Cardiac muscle cell (in vitro differentiated cells and primary cell): ENCODE data around the gene IFT22. TPM values are rescaled to one million over a fixed set of nuclear protein-coding genes. Genes with fewer than 3 reads are reported as not detected.
"Not testable (repeated sequence)": the region's sequence is repeated elsewhere in the genome, so short reads cannot be mapped to it uniquely, and the experiment has no call there.

ENCODE experiments used
- DNase-seq, 2 donors: peaks; one replicate each; pipeline versions ENCODE4 v3.0.0 to v3.0.0-alpha.2; 2010 to 2017; ENCODE audit warnings: low read depth in 1 of 2, low spot score in 1 of 2
- H3K27ac ChIP-seq: fragments of 200-600 bp; sonication (generic); 2 replicates; pipeline ENCODE4 v1.5.1; 2016
- H3K27me3 ChIP-seq: fragments of 200-600 bp; sonication (generic); 2 replicates; pipeline ENCODE4 v1.6.0; 2016; ENCODE audit warnings: control low read depth
- H3K36me3 ChIP-seq: fragments of 200-600 bp; sonication (generic); 2 replicates; pipeline ENCODE4 v1.5.1; 2016; ENCODE audit warnings: control low read depth
- H3K4me1 ChIP-seq: fragments of 200-600 bp; sonication (generic); 2 replicates; pipeline ENCODE4 v1.8.1; 2017; ENCODE audit warnings: low read depth, mild to moderate bottlenecking, mixed run types
- H3K4me3 ChIP-seq: fragments of 200-600 bp; sonication (generic); 2 replicates; pipeline ENCODE4 v1.5.1; 2016; ENCODE audit warnings: mild to moderate bottlenecking
- H3K9me3 ChIP-seq: fragments of 200-600 bp; sonication (generic); 2 replicates; pipeline ENCODE4 v1.5.1; 2017; ENCODE audit warnings: low read depth, mild to moderate bottlenecking, control low read depth
- CTCF ChIP-seq: IDR thresholded peaks from 2 replicates; pipeline ENCODE4 v1.5.1; 2012; ENCODE audit warnings: low read depth, mild to moderate bottlenecking, low read length
- polyA plus RNA-seq: library from polyadenylated mRNA; unstranded; fragments of >200 nt; fragmentation: Nextera tagmentation; extraction: Ambion mirVana; gene quantifications from 2 replicates; pipeline ENCODE4 v1.2.1, GENCODE V29; 2016
- total RNA-seq: library from RNA; depleted of rRNA; stranded (reverse); fragments of >200 nt; gene quantifications from 2 replicates; pipeline ENCODE4 v1.2.3, GENCODE V29; 2016

IFT22 gene
- total and polyA plus RNA-seq, 2 experiments from 2014 or later: 36.4 to 64.7 TPM

- no peaks in the 10 kb centered on the region for H3K9me3 ChIP-seq
- H3K4me3 ChIP-seq: no peak overlapping the region
- no peak for TF ChIP-seq CTCF
- H3K27ac ChIP-seq: no peak overlapping the region
- H3K27me3 ChIP-seq: no peaks in the 10 kb centered on the region
- DNase-seq: no peak
- no peaks in the 10 kb centered on the region for H3K36me3 ChIP-seq
- no peaks in the 10 kb centered on the region for H3K4me1 ChIP-seq
Measured at GRCh38 chr7:101273206-101273605, 48.4 kb downstream of the IFT22 start.

GRCh38 chr7:101271021-101271420 lies 50.6 kb downstream of the IFT22 start:
- H3K27me3 ChIP-seq: no peaks in the 10 kb centered on the region
- no peak for TF ChIP-seq CTCF
- H3K36me3 ChIP-seq: no peaks in the 10 kb centered on the region
- H3K4me3 ChIP-seq: no peak overlapping the region
- no peak overlapping the region for H3K27ac ChIP-seq
- H3K4me1 ChIP-seq: no peaks in the 10 kb centered on the region
- DNase-seq: no peak
- H3K9me3 ChIP-seq: no peaks in the 10 kb centered on the region

GRCh38 chr7:101269664-101270063 lies 51.9 kb downstream of the IFT22 start:
- H3K4me3 ChIP-seq: no peak overlapping the region
- no peak for DNase-seq
- no peak for TF ChIP-seq CTCF
- no peaks in the 10 kb centered on the region for H3K9me3 ChIP-seq
- H3K4me1 ChIP-seq: no peaks in the 10 kb centered on the region
- H3K36me3 ChIP-seq: no peaks in the 10 kb centered on the region
- H3K27ac ChIP-seq: no peak overlapping the region
- no peaks in the 10 kb centered on the region for H3K27me3 ChIP-seq

- DNase-seq: no peak
- Histone ChIP-seq H3K27ac (no peak overlapping the region), H3K4me3 (no peak overlapping the region), H3K9me3 (no peaks in the 10 kb centered on the region), H3K36me3 (no peaks in the 10 kb centered on the region), H3K27me3 (no peaks in the 10 kb centered on the region), H3K4me1 (peaks cover 11% of the 10 kb centered on the region)
- no peak for TF ChIP-seq CTCF
Measured at GRCh38 chr7:101265622-101266516, 55.7 kb downstream of the IFT22 start.

- not testable (repeated sequence) for H3K27me3 ChIP-seq, H3K36me3 ChIP-seq, H3K27ac ChIP-seq, H3K4me3 ChIP-seq, H3K9me3 ChIP-seq
- H3K4me1 ChIP-seq: peaks cover 11% of the 10 kb centered on the region
- peak; percentile 50 to 55 for DNase-seq
Measured at GRCh38 chr7:101264102-101264706, 57.4 kb downstream of the IFT22 start.

Other genes starting within 250 kb of the IFT22 start
- 5.7 and 12.9 TPM in 2 replicates for gene TRIM56, start 236.3 kb downstream of the IFT22 start, total RNA-seq
- 11.6 and 18.5 TPM in 2 replicates for gene TRIM56, start 236.3 kb downstream of the IFT22 start, polyA plus RNA-seq
- gene SERPINE1, start 194.7 kb downstream of the IFT22 start, total RNA-seq: 1.1 and 1.6 TPM in 2 replicates
- gene SERPINE1, start 194.7 kb downstream of the IFT22 start, polyA plus RNA-seq: 1.9 and 5.7 TPM in 2 replicates
- gene AP1S1, start 167.3 kb downstream of the IFT22 start, total RNA-seq: 51.5 and 59.5 TPM in 2 replicates
- 10.1 and 13.8 TPM in 2 replicates for gene AP1S1, start 167.3 kb downstream of the IFT22 start, polyA plus RNA-seq
- gene VGF, start 156.2 kb downstream of the IFT22 start, total RNA-seq: 0.99 and 1.2 TPM in 2 replicates
- 0.18 and 0.69 TPM in 2 replicates for gene VGF, start 156.2 kb downstream of the IFT22 start, polyA plus RNA-seq
- gene NAT16, start 141.5 kb downstream of the IFT22 start, total RNA-seq: 0.27 TPM in 1 of 2 replicates, not detected in the other
- not detected in 2 replicates for gene NAT16, start 141.5 kb downstream of the IFT22 start, polyA plus RNA-seq
- not detected in 2 replicates for gene MOGAT3, start 120.8 kb downstream of the IFT22 start, total RNA-seq
- gene MOGAT3, start 120.8 kb downstream of the IFT22 start, polyA plus RNA-seq: not detected in 2 replicates
- gene PLOD3, start 104.2 kb downstream of the IFT22 start, total RNA-seq: 45.1 and 52.7 TPM in 2 replicates
- 67.9 and 73.1 TPM in 2 replicates for gene PLOD3, start 104.2 kb downstream of the IFT22 start, polyA plus RNA-seq
- gene ZNHIT1, start 103.6 kb downstream of the IFT22 start, total RNA-seq: 86.7 and 138 TPM in 2 replicates
- gene ZNHIT1, start 103.6 kb downstream of the IFT22 start, polyA plus RNA-seq: 93.4 and 109 TPM in 2 replicates
- gene CLDN15, start 84.0 kb downstream of the IFT22 start, total RNA-seq: 2.7 and 4.3 TPM in 2 replicates
- 2.8 and 3.2 TPM in 2 replicates for gene CLDN15, start 84.0 kb downstream of the IFT22 start, polyA plus RNA-seq
- gene FIS1, start 76.7 kb downstream of the IFT22 start, total RNA-seq: 333 and 338 TPM in 2 replicates
- gene FIS1, start 76.7 kb downstream of the IFT22 start, polyA plus RNA-seq: 266 and 283 TPM in 2 replicates
- 14.8 and 44.8 TPM in 2 replicates for gene COL26A1, start 41.1 kb upstream of the IFT22 start, total RNA-seq
- gene COL26A1, start 41.1 kb upstream of the IFT22 start, polyA plus RNA-seq: 12.5 and 36.7 TPM in 2 replicates